Cardiac muscle cell (in vitro differentiated cells and primary cell): ENCODE results near the gene FEM1B. TPM values are rescaled to one million over a fixed set of nuclear protein-coding genes. Genes with fewer than 3 reads are reported as not detected.
A peak's percentile ranks its signal among the peaks of the same experiment; 100 is the strongest.

Source experiments
- DNase-seq, 2 donors: peaks; one replicate each; pipeline versions ENCODE4 v3.0.0 to v3.0.0-alpha.2; 2010 to 2017; ENCODE audit warnings: low read depth in 1 of 2, low spot score in 1 of 2
- H3K27ac ChIP-seq: fragments of 200-600 bp; sonication (generic); 2 replicates; pipeline ENCODE4 v1.5.1; 2016
- H3K27me3 ChIP-seq: fragments of 200-600 bp; sonication (generic); 2 replicates; pipeline ENCODE4 v1.6.0; 2016; ENCODE audit warnings: control low read depth
- H3K36me3 ChIP-seq: fragments of 200-600 bp; sonication (generic); 2 replicates; pipeline ENCODE4 v1.5.1; 2016; ENCODE audit warnings: control low read depth
- H3K4me1 ChIP-seq: fragments of 200-600 bp; sonication (generic); 2 replicates; pipeline ENCODE4 v1.8.1; 2017; ENCODE audit warnings: low read depth, mild to moderate bottlenecking, mixed run types
- H3K4me3 ChIP-seq: fragments of 200-600 bp; sonication (generic); 2 replicates; pipeline ENCODE4 v1.5.1; 2016; ENCODE audit warnings: mild to moderate bottlenecking
- H3K9me3 ChIP-seq: fragments of 200-600 bp; sonication (generic); 2 replicates; pipeline ENCODE4 v1.5.1; 2017; ENCODE audit warnings: low read depth, mild to moderate bottlenecking, control low read depth
- polyA plus RNA-seq: library from polyadenylated mRNA; unstranded; fragments of >200 nt; fragmentation: Nextera tagmentation; extraction: Ambion mirVana; gene quantifications from 2 replicates; pipeline ENCODE4 v1.2.1, GENCODE V29; 2016
- total RNA-seq: library from RNA; depleted of rRNA; stranded (reverse); fragments of >200 nt; gene quantifications from 2 replicates; pipeline ENCODE4 v1.2.3, GENCODE V29; 2016
- TF ChIP-seq, protein P1 (sequence below): IDR thresholded peaks from 2 replicates; pipeline ENCODE4 v1.5.1; 2012; ENCODE audit warnings: low read depth, mild to moderate bottlenecking, low read length

FEM1B gene
- total and polyA plus RNA-seq, 2 experiments from 2014 or later: 23.0 to 59.7 TPM

GRCh38 chr15:68300115-68300940 lies 22.8 kb downstream of the FEM1B start:
- H3K36me3 ChIP-seq: no peaks in the 10 kb centered on the region
- no peak overlapping the region for H3K27ac ChIP-seq
- peaks cover 5% of the 10 kb centered on the region for H3K4me1 ChIP-seq
- TF ChIP-seq, protein P1, sequence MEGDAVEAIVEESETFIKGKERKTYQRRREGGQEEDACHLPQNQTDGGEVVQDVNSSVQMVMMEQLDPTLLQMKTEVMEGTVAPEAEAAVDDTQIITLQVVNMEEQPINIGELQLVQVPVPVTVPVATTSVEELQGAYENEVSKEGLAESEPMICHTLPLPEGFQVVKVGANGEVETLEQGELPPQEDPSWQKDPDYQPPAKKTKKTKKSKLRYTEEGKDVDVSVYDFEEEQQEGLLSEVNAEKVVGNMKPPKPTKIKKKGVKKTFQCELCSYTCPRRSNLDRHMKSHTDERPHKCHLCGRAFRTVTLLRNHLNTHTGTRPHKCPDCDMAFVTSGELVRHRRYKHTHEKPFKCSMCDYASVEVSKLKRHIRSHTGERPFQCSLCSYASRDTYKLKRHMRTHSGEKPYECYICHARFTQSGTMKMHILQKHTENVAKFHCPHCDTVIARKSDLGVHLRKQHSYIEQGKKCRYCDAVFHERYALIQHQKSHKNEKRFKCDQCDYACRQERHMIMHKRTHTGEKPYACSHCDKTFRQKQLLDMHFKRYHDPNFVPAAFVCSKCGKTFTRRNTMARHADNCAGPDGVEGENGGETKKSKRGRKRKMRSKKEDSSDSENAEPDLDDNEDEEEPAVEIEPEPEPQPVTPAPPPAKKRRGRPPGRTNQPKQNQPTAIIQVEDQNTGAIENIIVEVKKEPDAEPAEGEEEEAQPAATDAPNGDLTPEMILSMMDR: no peak
- DNase-seq: no peak
- H3K9me3 ChIP-seq: no peaks in the 10 kb centered on the region
- no peak overlapping the region for H3K4me3 ChIP-seq
- no peaks in the 10 kb centered on the region for H3K27me3 ChIP-seq

- H3K4me3 ChIP-seq: no peak overlapping the region
- peaks cover 5% of the 10 kb centered on the region for H3K4me1 ChIP-seq
- DNase-seq: no peak
- H3K27me3 ChIP-seq: no peaks in the 10 kb centered on the region
- H3K9me3 ChIP-seq: no peaks in the 10 kb centered on the region
- no peak overlapping the region for H3K27ac ChIP-seq
- no peaks in the 10 kb centered on the region for H3K36me3 ChIP-seq
- TF ChIP-seq, protein P1: no peak
Observed at GRCh38 chr15:68301301-68301700, 23.8 kb downstream of the FEM1B start.

GRCh38 chr15:68302729-68303128 lies 25.2 kb downstream of the FEM1B start:
- H3K9me3 ChIP-seq: no peaks in the 10 kb centered on the region
- H3K4me3 ChIP-seq: no peak overlapping the region
- no peaks in the 10 kb centered on the region for H3K36me3 ChIP-seq
- TF ChIP-seq, protein P1: no peak
- DNase-seq: no peak
- H3K27ac ChIP-seq: no peak overlapping the region
- peaks cover 5% of the 10 kb centered on the region for H3K4me1 ChIP-seq
- no peaks in the 10 kb centered on the region for H3K27me3 ChIP-seq

GRCh38 chr15:68303134-68303533 lies 25.6 kb downstream of the FEM1B start:
- H3K4me1 ChIP-seq: peaks cover 5% of the 10 kb centered on the region
- TF ChIP-seq, protein P1: no peak
- H3K27ac ChIP-seq: no peak overlapping the region
- no peaks in the 10 kb centered on the region for H3K36me3 ChIP-seq
- DNase-seq: no peak
- no peaks in the 10 kb centered on the region for H3K9me3 ChIP-seq
- H3K27me3 ChIP-seq: no peaks in the 10 kb centered on the region
- H3K4me3 ChIP-seq: no peak overlapping the region

- DNase-seq: no peak
- H3K27ac ChIP-seq: peak overlapping the region; percentile 35
- TF ChIP-seq, protein P1: no peak
Observed at GRCh38 chr15:68303560-68304436, 26.3 kb downstream of the FEM1B start.

More at GRCh38 chr15:68303560-68304436, 26.3 kb downstream of the FEM1B start:
- Histone ChIP-seq H3K4me3 (no peak overlapping the region), H3K36me3 (no peaks in the 10 kb centered on the region), H3K27me3 (no peaks in the 10 kb centered on the region), H3K4me1 (peaks cover 5% of the 10 kb centered on the region), H3K9me3 (no peaks in the 10 kb centered on the region)
